Nephron (organoid): ENCODE results near the gene AVP.
A peak's percentile ranks its signal among the peaks of the same experiment; 100 is the strongest.

Experiments
- H3K27ac Mint-ChIP-seq, 3 experiments: 2 replicates each; pipeline ENCODE4 v1.8.0; 2020; ENCODE audit warnings: mixed read lengths in 3 of 3, mild to moderate bottlenecking in 2 of 3, moderate library complexity in 1 of 3
- H3K27me3 Mint-ChIP-seq: 2 replicates; pipeline ENCODE4 v1.8.0; 2021; ENCODE audit warnings: low read depth, mild to moderate bottlenecking, moderate library complexity, mixed read lengths
- H3K36me3 Mint-ChIP-seq: 2 replicates; pipeline ENCODE4 v1.8.0; 2020; ENCODE audit warnings: low read depth, mixed read lengths
- H3K4me1 Mint-ChIP-seq: 2 replicates; pipeline ENCODE4 v1.8.0; 2020; ENCODE audit warnings: mixed read lengths
- H3K4me3 Mint-ChIP-seq, 3 experiments: 2 replicates each; pipeline ENCODE4 v1.8.0; 2020; ENCODE audit warnings: mild to moderate bottlenecking in 3 of 3, mixed read lengths in 3 of 3, moderate library complexity in 2 of 3
- H3K9me3 Mint-ChIP-seq: 2 replicates; pipeline ENCODE4 v1.8.0; 2020; ENCODE audit warnings: mixed read lengths
- TF ChIP-seq, protein P1 (sequence below), 3 experiments: fragments of 200-600 bp; sonication (generic); IDR thresholded peaks; one replicate each; pipeline ENCODE4 v1.5.0; 2021; ENCODE audit warnings: antibody characterized with exemption in 3 of 3; ENCODE audit not compliant: unreplicated experiment in 3 of 3

AVP gene

DNA sequence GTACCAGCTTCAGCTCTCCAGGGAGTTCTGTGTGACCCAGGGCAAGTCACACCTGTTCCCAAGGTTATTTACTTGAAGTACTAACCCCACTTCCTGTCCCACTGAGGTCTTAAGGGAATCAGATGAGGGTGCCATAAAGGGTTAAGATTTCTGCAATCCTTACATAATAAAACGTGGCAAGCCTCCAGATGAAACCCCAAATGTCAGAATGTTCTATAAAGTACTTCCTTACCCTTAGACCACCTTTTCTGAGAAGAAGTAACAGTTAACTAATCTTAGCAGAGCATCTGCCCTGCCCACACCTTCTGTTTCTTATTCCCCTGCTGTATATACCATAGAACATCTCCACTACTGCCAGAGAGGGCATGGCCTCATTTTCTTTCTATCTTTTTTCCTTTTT lies 6.0 kb upstream of the AVP start:
- Mint-ChIP-seq H3K27ac (no peak overlapping the region), H3K36me3 (no peaks in the 10 kb centered on the region), H3K4me1 (no peaks in the 10 kb centered on the region), H3K4me3 (no peak overlapping the region), H3K9me3 (no peaks in the 10 kb centered on the region), H3K27me3 (peaks cover 51% of the 10 kb centered on the region)
- TF ChIP-seq, protein P1, sequence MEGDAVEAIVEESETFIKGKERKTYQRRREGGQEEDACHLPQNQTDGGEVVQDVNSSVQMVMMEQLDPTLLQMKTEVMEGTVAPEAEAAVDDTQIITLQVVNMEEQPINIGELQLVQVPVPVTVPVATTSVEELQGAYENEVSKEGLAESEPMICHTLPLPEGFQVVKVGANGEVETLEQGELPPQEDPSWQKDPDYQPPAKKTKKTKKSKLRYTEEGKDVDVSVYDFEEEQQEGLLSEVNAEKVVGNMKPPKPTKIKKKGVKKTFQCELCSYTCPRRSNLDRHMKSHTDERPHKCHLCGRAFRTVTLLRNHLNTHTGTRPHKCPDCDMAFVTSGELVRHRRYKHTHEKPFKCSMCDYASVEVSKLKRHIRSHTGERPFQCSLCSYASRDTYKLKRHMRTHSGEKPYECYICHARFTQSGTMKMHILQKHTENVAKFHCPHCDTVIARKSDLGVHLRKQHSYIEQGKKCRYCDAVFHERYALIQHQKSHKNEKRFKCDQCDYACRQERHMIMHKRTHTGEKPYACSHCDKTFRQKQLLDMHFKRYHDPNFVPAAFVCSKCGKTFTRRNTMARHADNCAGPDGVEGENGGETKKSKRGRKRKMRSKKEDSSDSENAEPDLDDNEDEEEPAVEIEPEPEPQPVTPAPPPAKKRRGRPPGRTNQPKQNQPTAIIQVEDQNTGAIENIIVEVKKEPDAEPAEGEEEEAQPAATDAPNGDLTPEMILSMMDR (IDR thresholded peaks at IDR 0.05; ENCODE audit: unreplicated experiment in 3 of 3): no peak

DNA sequence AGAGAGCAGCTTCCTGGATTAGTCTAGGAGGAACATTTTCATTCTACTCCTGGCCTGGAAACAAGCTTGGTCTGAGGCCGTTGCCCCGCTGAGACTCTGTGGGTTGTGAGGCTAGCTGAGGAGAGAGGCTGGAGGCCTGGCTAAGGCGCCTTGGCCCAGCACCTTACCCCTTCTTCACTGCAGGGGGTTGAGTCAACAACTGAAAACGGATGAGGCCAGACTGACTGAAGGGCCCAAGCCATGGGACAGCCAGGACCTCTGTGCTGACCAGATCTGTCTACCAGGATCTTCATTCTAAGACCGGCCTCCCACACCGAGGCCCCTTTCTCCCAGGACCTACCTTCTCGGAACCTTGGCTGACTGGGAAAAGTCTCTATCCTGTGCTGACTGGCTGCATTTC lies 3.5 kb upstream of the AVP start:
- H3K36me3 Mint-ChIP-seq: no peaks in the 10 kb centered on the region
- H3K4me3 Mint-ChIP-seq: no peak overlapping the region
- no peaks in the 10 kb centered on the region for H3K4me1 Mint-ChIP-seq
- TF ChIP-seq, protein P1 (IDR thresholded peaks at IDR 0.05; ENCODE audit: unreplicated experiment in 3 of 3): no peak
- no peaks in the 10 kb centered on the region for H3K9me3 Mint-ChIP-seq
- H3K27ac Mint-ChIP-seq: no peak overlapping the region
- peaks cover 66% of the 10 kb centered on the region for H3K27me3 Mint-ChIP-seq

DNA sequence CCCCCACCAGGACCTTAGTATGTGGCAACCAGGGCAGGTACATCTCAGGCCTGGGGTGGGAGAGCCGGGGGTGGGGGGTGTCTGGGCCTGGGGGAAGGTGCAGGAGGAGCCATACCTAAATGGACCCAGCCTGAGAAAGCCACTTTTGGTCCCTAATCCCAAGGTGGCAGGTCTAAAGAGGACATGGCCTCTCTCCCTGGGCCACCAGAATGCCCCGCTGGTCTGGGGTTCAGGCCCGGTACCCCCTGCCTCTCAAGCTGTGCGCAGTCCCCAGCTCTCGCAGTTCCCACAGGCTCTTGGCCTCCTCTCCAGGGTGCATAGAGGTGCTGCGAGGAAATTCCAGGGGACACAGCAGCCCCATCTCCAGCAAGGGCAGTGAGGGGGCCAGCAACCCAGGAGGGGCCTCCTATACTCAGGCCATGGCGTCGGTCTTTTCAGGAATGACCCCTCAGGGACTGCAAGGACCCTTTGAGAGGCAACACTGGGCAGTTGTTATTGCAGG lies 1.1 kb upstream of the AVP start:
- TF ChIP-seq, protein P1 (IDR thresholded peaks at IDR 0.05; ENCODE audit: unreplicated experiment in 3 of 3): no peak
- no peaks in the 10 kb centered on the region for H3K9me3 Mint-ChIP-seq
- peaks cover 67% of the 10 kb centered on the region for H3K27me3 Mint-ChIP-seq
- no peaks in the 10 kb centered on the region for H3K4me1 Mint-ChIP-seq
- H3K27ac Mint-ChIP-seq: no peak overlapping the region
- no peak overlapping the region for H3K4me3 Mint-ChIP-seq
- no peaks in the 10 kb centered on the region for H3K36me3 Mint-ChIP-seq

DNA sequence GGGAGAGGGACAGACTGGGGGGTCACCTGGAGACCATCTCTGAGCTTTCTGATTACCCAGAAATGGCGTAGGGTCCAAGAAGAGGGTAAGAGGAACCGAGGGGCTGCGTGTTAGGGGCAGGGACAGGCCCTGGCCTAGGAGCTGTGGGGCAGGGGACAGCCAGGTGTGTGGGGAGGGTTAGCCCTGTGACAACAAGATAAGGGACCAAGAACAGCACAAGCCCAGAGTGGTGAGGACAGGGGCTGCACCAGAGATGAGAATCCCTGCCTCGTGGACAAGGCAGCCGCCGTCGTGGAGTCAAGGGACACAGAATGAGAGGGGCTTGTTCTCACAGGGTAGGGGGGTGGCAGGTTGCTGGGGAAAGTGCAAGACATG lies 449 bp upstream of the AVP start:
- Mint-ChIP-seq H3K4me1 (no peaks in the 10 kb centered on the region), H3K4me3 (no peak overlapping the region), H3K27me3 (peaks cover 67% of the 10 kb centered on the region), H3K36me3 (no peaks in the 10 kb centered on the region), H3K27ac (no peak overlapping the region), H3K9me3 (no peaks in the 10 kb centered on the region)
- TF ChIP-seq, protein P1 (IDR thresholded peaks at IDR 0.05; ENCODE audit: unreplicated experiment in 3 of 3): no peak

DNA sequence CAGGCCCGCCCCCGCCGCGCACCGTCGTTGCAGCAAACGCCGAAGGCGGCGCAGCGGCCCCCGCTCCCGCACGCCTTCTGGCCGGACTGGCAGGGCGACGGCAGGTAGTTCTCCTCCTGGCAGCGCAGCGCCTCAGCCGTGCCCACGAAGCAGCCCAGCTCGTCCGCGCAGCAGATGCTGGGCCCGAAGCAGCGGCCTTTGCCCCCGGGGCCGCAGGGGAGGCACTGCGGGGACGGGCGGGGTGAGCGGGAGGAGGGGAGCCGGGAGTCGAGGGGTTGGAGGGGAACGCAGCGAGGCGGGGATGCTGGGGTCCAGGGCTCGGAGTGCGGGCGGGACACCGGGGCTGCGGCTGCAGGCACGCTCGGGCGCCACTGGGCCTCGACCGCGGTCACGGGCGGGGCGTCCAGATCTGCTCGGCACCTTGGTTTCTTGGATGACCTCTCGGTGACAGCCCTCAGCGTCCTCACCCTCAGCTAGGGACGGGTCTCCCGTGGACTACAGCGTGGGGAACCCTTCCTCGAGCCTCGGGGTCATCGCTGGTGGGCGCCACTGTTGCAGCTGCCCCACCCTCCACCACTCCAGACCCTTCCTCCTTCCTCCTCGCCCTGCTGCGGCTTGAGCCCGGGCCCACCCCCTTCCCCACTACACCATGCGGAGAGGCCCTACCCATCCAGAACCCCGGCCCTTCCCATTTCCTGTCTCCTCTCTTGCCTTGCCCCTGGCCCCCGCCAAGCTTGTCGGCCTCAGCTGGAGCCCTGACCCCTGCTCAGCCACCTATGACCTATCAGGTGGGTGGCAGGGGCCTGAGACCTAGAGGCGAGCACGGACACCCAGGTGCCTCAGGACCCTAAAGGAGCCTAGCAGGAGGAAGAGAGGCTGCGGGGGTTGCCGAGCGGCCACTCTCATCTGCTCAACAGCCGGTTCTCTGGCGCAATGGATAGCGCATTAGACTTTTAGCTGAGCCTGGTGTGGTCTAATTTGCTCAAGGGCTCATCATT lies 1.3 kb downstream of the AVP start:
- Mint-ChIP-seq H3K9me3 (no peaks in the 10 kb centered on the region), H3K27ac (no peak overlapping the region), H3K4me3 (peak overlapping the region; percentile 19 to 74 (median 43)), H3K4me1 (no peaks in the 10 kb centered on the region), H3K36me3 (no peaks in the 10 kb centered on the region), H3K27me3 (peaks cover 74% of the 10 kb centered on the region)
- TF ChIP-seq, protein P1 (IDR thresholded peaks at IDR 0.05; ENCODE audit: unreplicated experiment in 3 of 3): no peak
